BLaER1 (cell line): ENCODE measurements around the gene STRN3.
"Not testable (repeated sequence)": the region's sequence is repeated elsewhere in the genome, so short reads cannot be mapped to it uniquely, and the experiment has no call there.

Source experiments
- H3K27ac ChIP-seq: shearing (Covaris generic); formaldehyde crosslinking; 2 replicates; pipeline ENCODE4 v1.8.1; 2022
- H3K27me3 ChIP-seq: shearing (Covaris generic); formaldehyde crosslinking; 2 replicates; pipeline ENCODE4 v1.8.1; 2022
- H3K36me3 ChIP-seq: shearing (Covaris generic); formaldehyde crosslinking; 2 replicates; pipeline ENCODE4 v1.8.1; 2022
- H3K4me1 ChIP-seq: shearing (Covaris generic); formaldehyde crosslinking; 2 replicates; pipeline ENCODE4 v1.8.1; 2022
- H3K4me2 ChIP-seq: shearing (Covaris generic); formaldehyde crosslinking; 2 replicates; pipeline ENCODE4 v1.8.1; 2022
- H3K4me3 ChIP-seq: shearing (Covaris generic); formaldehyde crosslinking; 2 replicates; pipeline ENCODE4 v1.8.1; 2022
- H3K9ac ChIP-seq: shearing (Covaris generic); formaldehyde crosslinking; 2 replicates; pipeline ENCODE4 v1.8.1; 2022
- H3K9me3 ChIP-seq: shearing (Covaris generic); formaldehyde crosslinking; 2 replicates; pipeline ENCODE4 v1.8.1; 2022
- H4K20me1 ChIP-seq: shearing (Covaris generic); formaldehyde crosslinking; 2 replicates; pipeline ENCODE4 v1.8.1; 2022
- Cebpa-rat ChIP-seq: shearing (Covaris generic); IDR thresholded peaks from 2 replicates; pipeline ENCODE4 v1.8.1; 2022

Gene STRN3

DNA sequence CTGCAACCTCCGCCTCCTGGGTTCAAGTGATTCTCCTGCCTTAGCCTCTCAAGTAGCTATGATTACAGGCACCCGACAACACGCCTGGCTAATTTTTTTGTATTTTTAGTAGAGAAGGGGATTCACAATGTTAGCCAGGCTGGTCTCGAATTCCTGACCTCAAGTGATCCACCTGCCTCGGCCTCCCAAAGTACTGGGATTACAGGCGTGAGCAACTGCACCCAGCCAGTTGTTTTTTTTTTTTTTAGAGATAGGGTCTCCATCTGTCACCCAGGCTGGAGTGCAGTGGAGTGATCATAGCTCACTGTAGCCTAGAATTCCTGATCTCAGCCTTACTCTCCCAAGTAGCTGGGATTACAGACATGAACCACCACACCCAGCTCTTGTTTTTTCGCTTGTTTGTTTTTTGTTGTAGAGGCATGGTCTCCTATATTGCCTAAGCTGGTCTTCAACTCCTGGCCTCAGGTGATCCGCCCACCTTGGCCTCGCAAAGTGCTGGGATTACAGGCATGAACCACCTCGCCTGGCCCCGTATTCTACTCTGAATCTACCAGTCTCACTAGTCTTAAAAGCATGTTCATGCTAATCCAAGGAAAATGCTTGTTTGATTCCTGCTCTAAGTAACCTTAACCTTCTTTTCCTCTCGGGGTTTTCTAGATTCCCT, 31.7 kb upstream of the STRN3 start:
- Histone ChIP-seq H4K20me1 (no peaks in the 10 kb centered on the region), H3K27ac (no peak overlapping the region)

DNA sequence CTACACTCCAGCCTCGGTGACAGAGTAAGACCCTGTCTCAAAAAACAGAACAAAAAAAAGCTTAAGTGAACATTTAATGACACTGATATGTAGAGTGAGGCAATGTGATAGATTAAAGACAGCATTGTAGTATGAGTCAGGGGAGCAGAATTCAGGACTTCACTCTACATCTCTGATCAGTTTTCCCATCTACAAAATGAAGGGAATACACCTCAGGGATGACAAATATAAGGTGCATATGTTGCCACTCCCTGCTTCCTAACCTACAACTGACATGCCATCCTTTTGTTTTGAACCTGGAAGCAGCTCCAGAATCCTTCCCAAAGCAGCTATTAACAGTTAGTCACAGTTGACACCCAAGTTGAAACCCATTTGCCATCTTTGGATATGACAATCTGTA, 30.9 kb upstream of the STRN3 start:
- Histone ChIP-seq H3K4me2 (no peak overlapping the region), H3K9me3 (no peaks in the 10 kb centered on the region), H3K4me1 (no peaks in the 10 kb centered on the region), H3K36me3 (no peaks in the 10 kb centered on the region), H3K9ac (no peak overlapping the region), H4K20me1 (no peaks in the 10 kb centered on the region), H3K4me3 (no peak overlapping the region), H3K27ac (no peak overlapping the region), H3K27me3 (no peaks in the 10 kb centered on the region)
- TF ChIP-seq Cebpa-rat: no peak

More for the DNA sequence above, 31.7 kb upstream of the STRN3 start:
- Histone ChIP-seq H3K9ac (no peak overlapping the region), H3K4me1 (no peaks in the 10 kb centered on the region), H3K4me2 (no peak overlapping the region), H3K27me3 (no peaks in the 10 kb centered on the region), H3K4me3 (no peak overlapping the region), H3K9me3 (no peaks in the 10 kb centered on the region), H3K36me3 (no peaks in the 10 kb centered on the region)
- TF ChIP-seq Cebpa-rat: no peak

DNA sequence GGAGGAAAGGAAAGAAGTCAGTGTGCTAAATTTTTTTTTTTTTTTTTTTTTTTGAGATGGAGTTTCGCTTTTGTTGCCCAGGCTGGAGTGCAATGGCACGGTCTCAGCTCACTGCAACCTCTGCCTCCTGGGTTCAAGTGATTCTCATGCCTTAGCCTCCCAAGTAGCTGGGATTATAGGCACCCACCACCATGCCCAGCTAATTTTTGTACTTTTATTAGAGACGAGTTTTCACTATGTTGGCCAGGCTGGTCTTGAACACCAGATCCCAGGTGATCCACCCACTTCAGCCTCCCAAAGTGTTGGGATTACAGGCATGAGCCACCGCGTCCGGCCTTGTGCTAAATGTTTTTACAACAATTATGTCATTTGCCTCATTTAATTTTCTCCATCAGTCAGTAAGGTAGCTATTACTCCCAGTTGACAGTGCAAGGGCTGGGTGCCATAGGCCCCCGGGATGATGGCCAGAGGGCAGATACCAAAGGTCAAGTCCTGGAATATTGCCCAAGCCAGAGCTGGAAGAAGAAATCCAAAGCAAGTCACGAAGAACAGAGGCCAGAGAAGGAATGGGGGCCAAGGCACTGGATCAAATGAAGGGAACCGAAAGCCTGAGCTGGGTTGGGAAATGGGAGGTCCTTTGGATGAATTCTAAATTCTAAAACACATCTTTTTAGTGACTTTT, 26.9 kb upstream of the STRN3 start:
- H3K4me2 ChIP-seq, H3K36me3 ChIP-seq, H3K27me3 ChIP-seq, H4K20me1 ChIP-seq, H3K9ac ChIP-seq, H3K27ac ChIP-seq, H3K4me1 ChIP-seq, H3K4me3 ChIP-seq, H3K9me3 ChIP-seq: not testable (repeated sequence)

DNA sequence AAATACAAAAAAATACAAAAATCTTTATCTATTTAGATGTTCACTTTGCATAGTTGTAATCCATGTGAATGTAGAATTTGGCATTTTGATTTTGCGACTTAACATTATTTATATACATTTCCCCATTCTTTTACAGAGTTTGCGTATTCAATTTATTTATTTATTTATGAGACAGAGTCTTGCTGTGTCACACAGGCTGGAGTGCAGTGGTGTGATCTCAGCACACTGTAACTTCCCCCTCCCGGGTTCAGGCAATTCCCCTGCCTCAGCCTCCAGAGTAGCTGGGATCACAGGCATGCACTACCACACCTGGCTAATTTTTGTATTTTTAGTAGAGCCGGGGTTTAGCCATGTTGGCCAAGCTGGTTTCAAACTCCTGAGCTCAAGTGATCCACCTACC, 25.3 kb upstream of the STRN3 start:
- Histone ChIP-seq H3K4me1 (no peaks in the 10 kb centered on the region), H3K4me2 (no peak overlapping the region), H3K27me3 (no peaks in the 10 kb centered on the region), H3K4me3 (no peak overlapping the region), H3K9me3 (no peaks in the 10 kb centered on the region), H4K20me1 (no peaks in the 10 kb centered on the region), H3K36me3 (no peaks in the 10 kb centered on the region), H3K27ac (no peak overlapping the region), H3K9ac (no peak overlapping the region)
- no peak for TF ChIP-seq Cebpa-rat

DNA sequence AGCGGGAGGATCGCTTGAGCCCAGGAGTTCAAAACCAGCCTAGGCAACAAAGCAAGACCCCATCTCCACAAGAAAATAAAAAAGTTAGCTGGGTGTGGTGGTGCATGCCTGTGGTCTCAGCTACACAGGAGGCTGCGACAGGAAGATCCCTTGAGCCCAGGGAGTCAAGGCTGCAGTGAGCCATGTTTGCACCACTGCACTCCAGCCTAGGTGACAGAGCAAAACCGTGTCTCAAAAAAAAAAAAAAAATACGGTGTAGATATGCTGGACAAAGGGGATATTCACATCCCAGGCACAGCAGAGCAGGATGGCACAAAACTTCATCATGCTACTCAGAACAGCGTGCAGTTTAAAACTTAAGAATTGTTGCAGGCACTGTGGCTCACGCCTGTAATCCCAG, 24.8 kb upstream of the STRN3 start:
- no peaks in the 10 kb centered on the region for H4K20me1 ChIP-seq
- no peak for TF ChIP-seq Cebpa-rat
- no peaks in the 10 kb centered on the region for H3K9me3 ChIP-seq
- no peaks in the 10 kb centered on the region for H3K36me3 ChIP-seq
- H3K4me1 ChIP-seq: no peaks in the 10 kb centered on the region
- no peak overlapping the region for H3K4me2 ChIP-seq
- H3K4me3 ChIP-seq: no peak overlapping the region
- H3K9ac ChIP-seq: no peak overlapping the region
- no peaks in the 10 kb centered on the region for H3K27me3 ChIP-seq
- H3K27ac ChIP-seq: no peak overlapping the region

DNA sequence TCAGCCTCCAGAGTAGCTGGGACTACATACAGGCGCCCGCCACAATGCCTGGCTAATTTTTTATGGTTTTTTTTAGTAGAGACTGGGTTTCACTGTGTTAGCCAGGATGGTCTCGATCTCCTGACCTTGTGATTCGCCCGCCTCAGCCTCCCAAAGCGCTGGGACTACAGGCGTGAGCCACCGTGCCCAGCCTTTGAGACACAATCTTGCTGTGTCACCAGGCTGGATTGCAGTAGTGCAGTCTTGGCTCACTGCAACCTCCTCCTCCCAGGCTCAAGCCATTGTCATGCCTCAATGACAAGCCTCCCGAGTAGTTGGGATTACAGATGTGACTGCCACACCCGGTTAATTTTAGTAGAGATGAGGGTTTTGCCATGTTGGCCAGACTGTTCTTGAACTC, 21.3 kb upstream of the STRN3 start:
- no peak overlapping the region for H3K4me2 ChIP-seq
- no peak overlapping the region for H3K27ac ChIP-seq
- no peak overlapping the region for H3K4me3 ChIP-seq
- H3K36me3 ChIP-seq: no peaks in the 10 kb centered on the region
- no peaks in the 10 kb centered on the region for H3K27me3 ChIP-seq
- H3K4me1 ChIP-seq: no peaks in the 10 kb centered on the region
- TF ChIP-seq Cebpa-rat: no peak
- no peaks in the 10 kb centered on the region for H3K9me3 ChIP-seq
- no peaks in the 10 kb centered on the region for H4K20me1 ChIP-seq
- no peak overlapping the region for H3K9ac ChIP-seq

DNA sequence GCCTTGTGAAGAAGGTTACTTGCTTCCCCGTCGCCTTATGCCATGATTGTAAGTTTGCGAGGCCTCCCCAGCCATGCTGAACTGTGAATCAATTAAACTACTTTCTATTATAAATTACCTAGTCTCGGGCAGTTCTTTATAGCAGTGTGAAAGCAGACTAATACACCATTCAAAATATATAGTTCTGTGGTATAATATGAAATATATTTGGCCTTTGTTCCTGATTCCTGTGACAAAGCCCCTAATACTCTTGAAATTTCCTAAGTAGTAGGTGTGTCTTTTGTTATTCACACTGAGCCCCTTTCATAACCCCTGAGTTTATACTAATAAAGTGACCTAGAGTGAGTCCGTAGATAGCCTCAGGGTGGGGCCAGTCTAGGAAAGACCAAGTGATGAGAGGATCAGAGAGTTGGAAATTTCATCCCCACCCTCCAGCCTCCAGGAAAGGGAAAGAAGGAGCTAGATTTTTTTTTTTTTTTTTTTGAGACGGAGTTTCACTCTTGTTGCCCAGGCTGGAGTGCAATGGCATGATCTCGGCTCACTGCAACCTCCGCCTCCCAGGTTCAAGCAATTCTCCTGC, 19.4 kb upstream of the STRN3 start:
- H3K4me2 ChIP-seq: no peak overlapping the region
- no peaks in the 10 kb centered on the region for H3K27me3 ChIP-seq
- H3K9me3 ChIP-seq: no peaks in the 10 kb centered on the region
- no peaks in the 10 kb centered on the region for H4K20me1 ChIP-seq
- H3K27ac ChIP-seq: no peak overlapping the region
- H3K9ac ChIP-seq: no peak overlapping the region
- no peaks in the 10 kb centered on the region for H3K4me1 ChIP-seq
- no peak overlapping the region for H3K4me3 ChIP-seq
- no peak for TF ChIP-seq Cebpa-rat
- H3K36me3 ChIP-seq: no peaks in the 10 kb centered on the region

DNA sequence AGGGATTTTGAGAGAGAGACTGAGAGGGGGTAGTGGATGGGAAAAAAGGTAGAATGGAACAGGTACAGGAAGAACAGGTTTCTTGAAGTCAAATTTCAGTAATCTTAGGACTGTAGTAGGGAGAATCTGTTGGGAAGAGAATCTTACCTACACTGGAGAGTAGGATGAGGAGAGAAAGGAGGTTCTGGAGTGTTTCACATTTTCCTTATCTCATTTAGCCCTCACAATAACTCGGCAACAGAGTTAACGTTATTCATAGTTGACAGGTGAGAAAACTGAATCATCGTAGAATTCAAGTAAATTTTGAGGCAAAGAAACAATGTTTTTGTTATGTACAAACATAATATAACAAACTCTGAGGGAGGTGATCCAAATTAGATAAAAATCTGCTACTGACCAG, 17.2 kb upstream of the STRN3 start:
- Histone ChIP-seq H4K20me1 (no peaks in the 10 kb centered on the region), H3K4me1 (no peaks in the 10 kb centered on the region), H3K27me3 (no peaks in the 10 kb centered on the region), H3K9ac (no peak overlapping the region), H3K4me3 (no peak overlapping the region), H3K36me3 (no peaks in the 10 kb centered on the region), H3K27ac (no peak overlapping the region), H3K4me2 (no peak overlapping the region), H3K9me3 (no peaks in the 10 kb centered on the region)
- no peak for TF ChIP-seq Cebpa-rat

DNA sequence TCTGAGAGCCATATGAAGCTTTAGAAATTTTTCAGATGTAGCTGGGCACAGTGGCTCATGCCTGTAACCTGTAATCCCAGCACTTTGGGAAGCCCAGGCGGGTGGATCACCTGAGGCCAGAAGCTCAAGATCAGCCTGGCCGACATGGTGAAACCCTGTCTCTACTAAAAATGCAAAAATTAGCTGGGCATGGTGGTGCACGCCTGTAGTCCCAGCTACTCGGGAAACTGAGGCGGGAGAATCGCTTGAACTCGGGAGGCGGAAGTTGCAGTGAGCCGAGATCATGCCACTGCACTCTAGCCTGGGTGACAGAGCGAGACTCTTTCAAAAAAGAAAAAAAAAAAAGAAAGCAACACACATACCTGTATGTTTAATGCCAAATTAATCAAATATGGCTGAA, 16.7 kb upstream of the STRN3 start:
- not testable (repeated sequence) for H3K27ac ChIP-seq, H3K27me3 ChIP-seq, H3K9me3 ChIP-seq, H4K20me1 ChIP-seq, H3K4me1 ChIP-seq, H3K4me2 ChIP-seq, H3K4me3 ChIP-seq, H3K36me3 ChIP-seq, H3K9ac ChIP-seq

DNA sequence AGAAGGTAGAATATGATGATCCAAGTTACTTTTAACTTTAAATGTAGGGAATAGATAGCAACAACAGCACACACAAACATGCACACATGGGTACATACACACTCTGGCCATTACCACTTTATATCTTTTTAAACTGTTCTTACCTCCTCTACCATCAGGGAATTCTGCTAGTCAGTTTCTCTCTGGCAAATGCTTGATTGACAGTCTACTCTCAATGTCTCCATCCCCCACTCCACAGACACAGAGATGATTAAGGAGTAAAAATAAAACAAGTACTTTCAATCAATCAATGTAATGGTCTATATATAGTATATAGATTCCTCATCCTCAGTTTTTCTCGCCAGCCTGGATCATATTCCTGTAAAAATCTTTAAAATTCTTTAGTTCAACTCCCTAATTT, 16.1 kb upstream of the STRN3 start:
- Histone ChIP-seq H3K4me2 (no peak overlapping the region), H4K20me1 (no peaks in the 10 kb centered on the region), H3K4me1 (no peaks in the 10 kb centered on the region), H3K36me3 (no peaks in the 10 kb centered on the region), H3K27me3 (no peaks in the 10 kb centered on the region), H3K4me3 (no peak overlapping the region), H3K9me3 (no peaks in the 10 kb centered on the region), H3K9ac (no peak overlapping the region), H3K27ac (no peak overlapping the region)
- TF ChIP-seq Cebpa-rat: no peak
